Measurements from ENCODE around the gene ERC2.
A peak's percentile ranks its signal among the peaks of the same experiment; 100 is the strongest.

The ERC2 gene

DNA sequence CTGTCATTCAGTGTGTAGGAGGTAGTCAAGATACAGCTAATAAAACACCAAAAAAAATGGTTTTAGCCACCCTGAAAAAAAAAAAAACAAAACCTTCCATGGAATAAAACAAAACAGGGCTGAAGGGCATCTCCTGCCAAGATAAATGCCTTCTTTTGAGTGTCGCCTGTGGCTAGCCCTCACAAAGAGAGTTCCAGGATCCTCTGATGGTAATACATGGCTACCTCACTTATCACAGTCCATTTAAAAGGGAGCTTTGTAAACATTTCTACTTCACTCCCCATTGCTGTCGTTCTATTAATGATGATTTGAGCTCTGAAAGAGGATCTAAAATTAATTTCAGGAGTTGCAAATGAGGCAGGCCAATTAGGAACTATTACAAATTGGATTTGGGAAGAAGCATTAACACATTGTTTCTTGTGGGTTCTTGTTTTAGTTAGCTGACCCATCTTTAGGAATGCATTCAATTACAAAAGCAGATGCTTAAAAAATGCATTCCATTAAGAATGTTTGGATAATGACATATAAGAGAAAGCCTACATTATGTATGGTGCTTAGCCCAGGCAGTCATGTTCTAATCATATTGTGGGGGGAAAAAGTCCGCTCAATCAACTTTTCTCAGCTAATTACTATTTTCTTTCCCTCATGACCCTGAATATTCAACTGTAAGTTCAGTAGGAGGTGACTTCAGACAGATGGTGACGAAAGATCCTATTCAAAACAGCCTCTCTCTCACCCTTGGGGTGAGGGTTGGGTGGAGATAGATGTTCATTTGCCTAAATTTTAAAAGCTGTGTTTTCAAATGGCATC, 726.0 kb downstream of the ERC2 start:
- DNase-seq (ENCODE audit: low spot score): no peak

GRCh38 chr3:55737186-55737585, 731.1 kb downstream of the ERC2 start:
- DNase-seq (ENCODE audit: low spot score): no peak

DNA sequence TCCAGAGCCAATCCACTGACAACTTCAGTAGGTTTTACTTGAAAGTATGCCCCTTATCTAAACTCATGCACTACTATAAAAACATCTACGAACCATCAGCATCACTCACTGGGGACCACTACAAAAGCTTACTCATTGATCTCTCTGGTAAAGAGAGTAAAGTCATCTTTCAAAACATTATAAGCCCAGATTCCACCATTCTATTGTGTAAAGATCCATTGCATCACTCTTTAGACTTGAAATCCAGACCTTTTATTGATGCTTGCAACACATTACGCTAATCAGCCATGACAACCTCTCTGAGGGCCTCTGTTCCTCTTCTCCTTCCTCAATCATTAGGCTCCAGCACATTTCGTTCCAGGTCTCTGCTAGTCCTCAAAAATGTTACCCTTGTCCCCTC, 732.3 kb downstream of the ERC2 start:
- no peak for DNase-seq (ENCODE audit: low spot score)

GRCh38 chr3:55731741-55732140, 736.5 kb downstream of the ERC2 start:
- no peak for DNase-seq (ENCODE audit: low spot score)

DNA sequence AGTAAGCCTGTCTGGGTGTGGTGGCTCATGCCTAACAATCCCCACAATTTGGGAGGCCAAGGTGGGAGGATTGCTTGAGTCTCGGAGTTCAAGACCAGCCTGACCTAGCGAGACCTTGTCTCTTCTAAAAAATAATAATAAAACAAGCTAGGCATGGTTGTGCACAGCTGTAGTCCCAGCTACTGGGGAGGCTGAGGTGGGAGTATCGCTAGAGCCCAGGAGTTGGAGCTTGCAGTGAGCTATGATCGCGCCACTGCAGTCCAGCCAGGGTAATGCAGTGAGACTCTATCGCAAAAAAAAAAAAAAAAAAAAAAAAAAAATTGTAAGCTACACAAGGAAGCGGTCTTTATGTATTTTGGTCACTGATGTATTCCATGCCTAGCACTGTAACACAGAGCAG, 738.7 kb downstream of the ERC2 start:
- DNase-seq (ENCODE audit: low spot score): no peak

DNA sequence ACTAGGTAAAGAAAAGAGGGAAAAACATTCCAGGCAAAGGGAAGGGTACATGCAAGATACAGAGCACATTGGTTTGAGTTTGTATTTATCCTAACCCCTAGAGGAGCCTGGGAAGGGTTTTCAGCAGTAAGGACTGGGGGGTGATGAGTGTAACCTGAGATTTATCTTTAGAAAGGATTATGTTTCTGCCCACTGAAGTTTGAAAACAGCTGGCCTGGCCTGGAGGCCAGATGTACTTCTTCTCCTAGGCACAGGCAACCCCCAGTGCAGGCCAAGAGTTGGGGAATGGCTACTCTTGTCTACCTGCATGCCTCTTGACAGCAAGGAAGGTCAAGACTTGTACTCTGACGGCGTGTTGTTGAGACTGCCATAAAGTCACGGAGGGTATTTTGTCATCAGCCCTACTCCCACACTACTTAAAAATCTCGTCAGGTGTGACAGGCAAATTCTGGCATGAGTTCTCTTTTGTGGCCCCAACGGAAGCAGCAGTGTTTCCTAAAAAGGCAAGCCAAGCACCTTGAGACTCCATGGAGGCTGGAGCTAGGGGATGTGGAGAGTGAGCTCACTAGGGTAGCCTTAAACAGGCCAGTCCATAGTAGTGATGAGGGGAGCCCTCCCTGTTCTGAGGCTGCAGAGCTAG, 739.7 kb downstream of the ERC2 start:
- DNase-seq (ENCODE audit: low spot score): no peak

DNA sequence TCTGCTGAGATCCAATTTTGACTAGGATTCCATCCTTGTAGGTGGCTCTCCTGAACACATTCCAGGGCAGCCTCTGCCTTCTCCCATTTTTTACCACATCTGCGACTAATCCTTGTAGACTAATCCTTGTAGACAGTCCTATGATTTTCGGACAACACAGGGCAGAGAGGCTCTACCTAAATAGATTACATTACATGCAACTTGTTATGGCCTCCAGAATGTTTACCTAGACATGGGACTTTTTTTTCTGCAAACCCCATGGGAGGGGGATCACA, 741.8 kb downstream of the ERC2 start:
- DNase-seq (ENCODE audit: low spot score): no peak

DNA sequence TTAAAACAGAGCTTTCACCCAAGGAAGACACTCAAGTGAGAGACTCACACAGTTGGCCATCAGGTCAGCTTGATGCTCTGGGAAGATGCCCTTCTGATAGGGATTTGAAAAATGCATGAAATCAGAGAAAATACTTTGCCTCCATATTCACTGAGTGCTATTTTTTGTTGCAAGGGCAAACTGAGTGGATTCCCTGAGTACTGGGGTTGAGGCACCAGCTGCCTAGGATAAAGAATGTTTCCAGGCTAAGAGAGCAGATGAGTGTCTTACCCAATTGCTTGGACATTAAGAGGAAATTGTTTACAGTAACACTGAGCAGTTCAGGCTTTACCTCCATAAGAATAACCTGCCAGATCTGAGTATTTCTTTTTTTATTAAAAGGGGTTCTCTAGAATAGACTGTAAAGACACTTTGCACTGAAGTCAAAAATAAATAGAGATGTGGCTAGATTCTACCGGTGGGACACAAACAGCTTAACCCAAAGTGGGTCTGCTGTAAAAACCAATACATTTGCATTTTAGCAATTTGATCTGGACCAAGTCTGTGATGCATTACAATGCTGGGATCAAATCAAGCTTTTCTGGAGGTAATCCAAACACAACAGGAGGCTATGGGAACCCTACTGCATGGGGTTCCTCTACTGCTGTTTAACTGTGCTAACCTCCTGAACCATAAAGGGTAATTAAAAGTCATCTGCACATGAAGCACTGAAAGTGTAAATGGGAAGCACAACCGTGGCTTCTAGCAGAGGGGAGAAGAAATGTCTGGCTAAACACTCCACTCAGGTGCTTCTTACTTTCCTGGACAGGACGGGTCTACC, 742.4 kb downstream of the ERC2 start:
- DNase-seq (ENCODE audit: low spot score): no peak

DNA sequence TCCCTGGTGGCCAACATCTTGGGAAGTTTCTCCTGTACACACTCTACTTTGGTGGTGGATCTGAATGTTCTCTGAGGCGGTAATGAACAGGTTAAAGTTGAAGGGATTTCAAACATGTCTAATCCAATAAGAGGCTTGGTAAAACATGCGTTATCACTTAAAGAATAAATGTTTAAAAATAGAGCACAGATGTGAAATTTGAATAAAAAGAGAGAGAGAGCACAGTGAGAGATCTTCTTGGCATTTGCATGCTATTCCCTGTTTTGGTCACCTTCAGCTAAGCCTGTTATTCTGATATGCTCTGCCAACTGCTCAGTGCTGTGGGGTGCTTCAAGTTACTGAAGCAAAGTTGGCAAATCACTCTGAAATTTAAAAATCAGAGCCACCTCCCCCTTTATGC, 743.4 kb downstream of the ERC2 start:
- DNase-seq (ENCODE audit: low spot score): no peak

DNA sequence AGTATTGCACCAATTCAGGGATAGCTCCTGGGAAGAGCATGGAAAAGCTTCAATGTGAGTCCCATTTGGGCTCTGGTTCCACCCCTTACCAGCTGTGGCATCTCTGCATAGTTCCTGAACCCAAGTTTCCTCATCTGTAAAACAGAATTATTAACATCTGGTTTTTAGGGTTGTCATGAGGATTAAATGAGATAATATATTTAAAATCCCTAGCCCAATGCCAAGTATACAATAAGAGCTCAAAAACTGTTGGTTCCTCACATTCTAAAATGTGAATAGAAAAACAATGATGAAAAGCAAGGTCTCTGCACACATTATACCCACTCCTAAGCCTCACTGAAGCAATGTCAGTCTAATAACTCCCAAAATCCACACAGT, 743.9 kb downstream of the ERC2 start:
- DNase-seq (ENCODE audit: low spot score): no peak

GRCh38 chr3:55723653-55724406, 744.4 kb downstream of the ERC2 start:
- DNase-seq (ENCODE audit: low spot score): peak; percentile 55

- DNase-seq (ENCODE audit: low spot score): peak; percentile 52
Observed at GRCh38 chr3:55721716-55722484, 746.4 kb downstream of the ERC2 start.

DNA sequence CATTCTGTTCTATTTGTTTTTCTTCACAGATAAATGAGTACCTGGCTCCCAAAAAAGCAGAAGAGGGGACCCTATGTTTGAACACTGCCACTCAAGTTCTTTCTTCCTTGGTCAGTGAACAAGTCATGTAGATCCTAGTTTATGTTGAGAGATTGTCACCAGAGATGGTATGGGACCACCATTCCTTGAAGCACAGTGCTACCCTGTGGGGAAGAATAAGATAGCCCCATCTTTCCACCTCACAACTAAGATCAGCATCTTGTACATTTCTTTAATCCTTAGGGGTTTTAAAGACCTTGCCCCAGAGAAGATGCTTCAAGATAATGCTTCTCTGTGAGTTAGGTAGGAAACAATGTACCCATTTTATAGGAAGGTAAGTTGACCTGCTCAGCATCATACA, 747.7 kb downstream of the ERC2 start:
- DNase-seq (ENCODE audit: low spot score): no peak

DNA sequence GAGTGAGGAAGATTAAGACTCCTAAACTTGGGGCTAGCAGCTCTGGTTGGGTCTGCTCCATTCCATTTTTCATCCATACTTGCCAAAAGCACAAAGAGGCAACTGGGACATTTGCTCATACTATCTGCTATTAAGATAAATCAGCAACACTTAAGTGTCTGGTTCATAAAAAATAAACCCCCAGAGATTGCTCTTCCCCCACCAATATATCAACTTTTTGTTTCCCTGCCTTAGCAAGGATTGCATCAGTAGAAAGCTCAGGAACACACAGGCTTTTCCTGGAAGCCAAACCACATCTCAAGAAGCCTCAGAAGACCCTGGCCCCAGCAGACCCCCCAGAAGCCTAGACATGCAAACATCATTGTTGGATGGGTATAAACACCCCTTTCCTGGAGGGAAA, 748.8 kb downstream of the ERC2 start:
- DNase-seq (ENCODE audit: low spot score): no peak

GRCh38 chr3:55719006-55719405, 749.3 kb downstream of the ERC2 start:
- DNase-seq (ENCODE audit: low spot score): no peak

DNA sequence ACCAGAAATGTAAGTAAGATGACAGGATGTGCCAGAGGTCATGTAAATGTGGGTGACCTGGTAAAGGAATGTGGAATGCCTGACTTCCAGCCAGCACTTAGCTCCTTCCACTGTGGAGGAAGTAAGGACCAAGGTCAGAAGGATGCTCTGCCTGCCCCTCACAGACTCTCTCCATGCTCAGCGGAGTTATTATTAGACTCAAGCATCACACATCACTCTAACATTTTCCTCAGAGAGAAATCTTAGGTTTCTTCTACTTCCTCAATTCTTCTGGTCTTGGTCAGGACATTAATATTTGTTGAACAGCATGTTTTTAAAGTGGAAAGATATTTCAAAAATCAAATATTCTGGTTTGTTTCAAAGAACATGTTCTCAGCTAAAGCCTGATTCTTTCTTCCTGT, 749.7 kb downstream of the ERC2 start:
- no peak for DNase-seq (ENCODE audit: low spot score)

DNA sequence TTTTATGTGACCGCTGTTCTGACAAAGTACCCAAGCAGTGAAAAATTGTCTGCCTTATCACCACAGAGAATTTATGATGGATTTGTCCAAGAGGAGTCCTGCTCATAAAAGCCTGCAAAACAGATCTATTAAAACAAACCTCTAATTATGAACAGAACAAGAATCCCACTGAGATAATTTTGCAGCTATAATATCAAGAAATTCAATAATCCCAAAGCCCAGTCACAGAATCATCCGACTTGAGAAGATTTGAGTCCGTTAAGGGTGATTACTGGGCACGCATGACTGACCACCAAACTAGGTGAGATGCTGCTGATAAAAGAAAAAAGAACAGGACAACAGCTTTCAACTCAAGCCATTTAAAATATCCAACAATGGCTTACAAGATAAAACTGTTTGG, 750.2 kb downstream of the ERC2 start:
- no peak for DNase-seq (ENCODE audit: low spot score)

GRCh38 chr3:55717481-55717880, 750.8 kb downstream of the ERC2 start:
- no peak for DNase-seq (ENCODE audit: low spot score)

- DNase-seq (ENCODE audit: low spot score): no peak
Observed at GRCh38 chr3:55716611-55717225, 751.5 kb downstream of the ERC2 start.

DNA sequence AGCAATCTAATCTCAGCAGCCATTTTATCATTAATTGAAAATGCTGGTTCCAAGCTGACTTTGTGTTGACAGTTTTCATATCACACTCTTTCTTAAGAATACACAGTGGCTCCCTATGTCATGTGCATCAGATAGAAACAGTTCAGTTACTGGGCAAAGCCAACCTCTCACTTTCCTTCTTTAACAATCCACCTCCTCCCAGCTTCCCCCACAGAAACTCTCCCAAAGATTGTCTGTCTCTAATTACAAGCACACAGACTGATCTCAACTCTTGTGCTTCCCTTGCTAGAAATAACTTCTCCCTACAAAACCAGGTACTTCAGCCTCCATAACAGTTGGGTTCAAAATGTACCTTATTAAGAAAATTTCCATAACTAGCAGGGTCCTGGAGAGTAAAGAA, 752.2 kb downstream of the ERC2 start:
- no peak for DNase-seq (ENCODE audit: low spot score)

- DNase-seq (ENCODE audit: low spot score): no peak
Observed at GRCh38 chr3:55714057-55714456, 754.2 kb downstream of the ERC2 start.

Measured in ecto neural progenitor cell (in vitro differentiated cells).